ACC112 (cell line): Measurements from ENCODE around the gene CREG1.

ENCODE experiments used
- H2AFZ ChIP-seq: fragments of 200-600 bp; sonication (generic); one replicate; pipeline ENCODE4 v1.6.0; 2017; ENCODE audit warnings: antibody characterized with exemption, low read length; ENCODE audit not compliant: unreplicated experiment
- H3K27ac ChIP-seq: fragments of 200-600 bp; sonication (generic); 2 replicates; pipeline ENCODE4 v1.5.1; 2014; ENCODE audit warnings: low read depth, mild to moderate bottlenecking, antibody characterized with exemption, low read length, moderate library complexity
- H3K27me3 ChIP-seq: fragments of 200-600 bp; sonication (generic); 2 replicates; pipeline ENCODE4 v1.6.1; 2014; ENCODE audit warnings: mild to moderate bottlenecking, antibody characterized with exemption, low read length, moderate library complexity, mixed read lengths; ENCODE audit not compliant: insufficient read depth
- H3K36me3 ChIP-seq: fragments of 200-600 bp; sonication (generic); 2 replicates; pipeline ENCODE4 v1.6.1; 2016; ENCODE audit warnings: mild to moderate bottlenecking, antibody characterized with exemption, low read length, moderate library complexity, mixed read lengths; ENCODE audit not compliant: insufficient read depth
- H3K4me1 ChIP-seq: fragments of 200-600 bp; sonication (generic); one replicate; pipeline ENCODE4 v1.6.1; 2016; ENCODE audit warnings: low read length, mixed read lengths; ENCODE audit not compliant: insufficient read depth, unreplicated experiment, control insufficient read depth
- H3K4me3 ChIP-seq: fragments of 200-600 bp; sonication (generic); 2 replicates; pipeline ENCODE4 v1.5.1; 2014; ENCODE audit warnings: mild to moderate bottlenecking, low read depth, low read length
- H3K79me2 ChIP-seq: fragments of 200-600 bp; sonication (generic); one replicate; pipeline ENCODE4 v1.6.0; 2016; ENCODE audit warnings: low read length; ENCODE audit not compliant: control insufficient read depth, unreplicated experiment, insufficient read depth

The CREG1 gene

DNA sequence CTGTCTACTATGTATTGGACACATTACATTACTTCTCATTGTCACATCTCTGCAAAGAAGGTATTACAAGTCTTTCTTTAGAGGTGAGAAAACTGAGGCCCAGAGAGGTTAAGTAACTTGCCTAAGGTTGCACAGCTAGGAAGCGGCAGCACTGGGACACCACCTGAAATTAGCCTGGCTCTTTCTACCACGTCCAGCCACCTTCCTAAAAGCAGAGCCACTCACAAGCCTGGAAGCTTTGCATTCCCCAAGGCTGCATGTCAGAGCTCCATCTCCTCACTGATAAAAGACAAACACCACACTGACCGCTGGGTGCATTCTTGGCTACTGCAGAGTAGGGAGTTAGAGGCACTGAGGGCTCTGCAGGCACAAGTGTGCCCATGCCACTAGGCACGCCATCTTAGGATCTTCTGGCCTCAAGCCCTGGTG lies 37.7 kb downstream of the CREG1 start:
- H3K27ac ChIP-seq, result no peak overlapping the region
- H3K4me1 ChIP-seq, result no peaks in the 10 kb centered on the region
- peaks cover 48% of the 10 kb centered on the region for H3K27me3 ChIP-seq
- H2AFZ ChIP-seq, result no peak overlapping the region
- no peak overlapping the region for H3K4me3 ChIP-seq
- no peaks in the 10 kb centered on the region for H3K79me2 ChIP-seq
- no peaks in the 10 kb centered on the region for H3K36me3 ChIP-seq

DNA sequence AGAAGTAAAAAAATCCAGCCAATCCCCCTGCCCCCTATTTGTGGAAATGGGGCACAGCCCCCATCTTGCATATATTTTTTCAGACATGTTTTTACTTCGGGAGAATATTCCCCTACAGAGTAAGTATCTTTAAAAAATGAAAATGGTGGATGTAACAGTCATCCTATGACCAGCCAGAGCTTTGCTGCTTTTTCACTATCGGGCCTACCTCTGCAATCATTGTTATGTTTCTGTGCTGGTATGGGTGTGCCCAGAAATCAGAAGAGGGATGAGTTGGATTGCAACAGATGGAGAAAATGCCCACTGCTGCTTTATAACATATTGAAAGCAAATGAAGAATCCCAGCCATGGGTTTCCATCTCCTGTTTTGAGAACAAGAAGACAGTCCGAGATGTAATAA lies 38.1 kb downstream of the CREG1 start:
- no peak overlapping the region for H3K4me3 ChIP-seq
- H3K27ac ChIP-seq, result no peak overlapping the region
- no peak overlapping the region for H2AFZ ChIP-seq
- no peaks in the 10 kb centered on the region for H3K4me1 ChIP-seq
- H3K27me3 ChIP-seq, result peaks cover 48% of the 10 kb centered on the region
- H3K79me2 ChIP-seq, result no peaks in the 10 kb centered on the region
- no peaks in the 10 kb centered on the region for H3K36me3 ChIP-seq

DNA sequence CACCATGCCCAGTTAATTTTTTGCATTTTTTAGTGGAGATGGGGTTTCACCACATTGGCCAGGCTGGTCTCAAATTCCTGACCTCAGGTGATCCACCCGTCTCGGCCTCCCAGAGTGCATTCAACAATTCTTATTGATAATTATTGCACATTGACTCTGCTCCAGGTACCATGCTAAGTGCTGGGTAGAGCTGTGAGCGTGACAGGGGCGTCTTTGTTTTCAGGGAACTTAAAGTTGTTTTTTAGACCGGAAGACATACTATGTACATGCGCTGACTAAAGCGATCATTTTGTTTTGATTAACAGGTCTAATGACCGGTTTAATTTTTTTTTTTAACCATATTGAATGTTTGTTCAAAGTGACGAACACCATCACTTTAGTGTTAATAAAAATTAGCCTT lies 39.3 kb downstream of the CREG1 start:
- Histone ChIP-seq H3K4me3 (no peak overlapping the region), H3K36me3 (no peaks in the 10 kb centered on the region), H3K27ac (no peak overlapping the region), H3K4me1 (no peaks in the 10 kb centered on the region), H2AFZ (no peak overlapping the region), H3K79me2 (no peaks in the 10 kb centered on the region), H3K27me3 (peaks cover 48% of the 10 kb centered on the region)

DNA sequence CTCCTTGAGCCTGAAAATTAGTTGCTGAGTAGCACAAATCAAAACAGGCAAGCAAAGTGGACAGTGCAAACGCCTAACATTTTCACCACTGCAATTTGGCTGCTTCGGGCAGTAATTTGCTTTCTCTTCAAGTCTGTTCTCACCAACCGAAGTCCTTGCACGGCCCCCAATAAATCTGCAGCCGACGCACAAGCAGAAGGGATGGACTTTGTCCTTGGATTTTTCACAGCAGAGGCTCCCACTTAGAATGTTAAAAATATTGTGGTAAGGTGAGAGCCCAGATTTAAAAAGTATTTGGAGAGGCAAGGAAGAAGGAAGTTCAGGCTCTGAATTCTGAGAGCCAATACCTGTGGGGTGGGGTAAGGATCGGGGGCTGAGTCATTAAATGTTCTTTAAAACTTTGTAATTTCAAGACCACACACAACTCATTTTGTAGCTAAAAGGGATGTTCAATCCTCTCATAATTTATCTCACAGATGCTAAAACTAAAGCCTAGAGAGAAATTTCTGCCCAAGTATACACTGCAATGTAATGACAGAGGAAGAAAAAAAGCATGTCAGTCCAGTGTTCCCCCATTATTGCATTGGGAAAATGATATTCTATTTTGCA lies 41.4 kb downstream of the CREG1 start:
- H3K4me3 ChIP-seq, result no peak overlapping the region
- H2AFZ ChIP-seq, result no peak overlapping the region
- H3K4me1 ChIP-seq, result no peaks in the 10 kb centered on the region
- peaks cover 51% of the 10 kb centered on the region for H3K27me3 ChIP-seq
- no peaks in the 10 kb centered on the region for H3K79me2 ChIP-seq
- H3K36me3 ChIP-seq, result no peaks in the 10 kb centered on the region
- no peak overlapping the region for H3K27ac ChIP-seq

DNA sequence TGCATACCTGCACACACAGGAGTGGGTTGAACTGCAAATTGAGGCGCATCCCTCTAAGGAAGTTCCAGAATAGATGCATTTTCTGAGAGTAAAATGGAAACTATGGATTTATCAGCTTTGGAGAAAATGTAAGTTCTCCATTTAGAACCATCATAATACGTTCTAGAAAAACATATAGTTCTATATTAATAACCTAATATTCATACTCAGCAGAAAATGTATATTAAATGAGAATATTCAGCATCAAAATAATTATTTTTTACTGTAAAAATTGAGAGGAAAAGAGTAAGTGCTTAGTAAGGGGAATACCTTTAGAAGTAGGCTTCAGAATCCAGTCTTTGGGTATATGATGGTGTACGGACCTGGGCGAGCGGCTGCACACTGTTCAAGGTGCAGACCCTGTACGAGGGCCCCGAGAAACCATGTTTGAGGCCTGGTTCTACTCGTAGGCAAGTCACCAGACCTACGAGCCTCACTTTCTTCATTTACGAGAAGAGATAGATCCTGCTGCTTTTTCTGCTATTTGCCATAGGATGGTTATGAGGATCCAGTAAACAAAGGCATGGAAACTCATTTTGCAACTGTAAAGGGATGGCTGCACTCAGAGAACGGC lies 42.1 kb downstream of the CREG1 start:
- H3K27me3 ChIP-seq, result peaks cover 51% of the 10 kb centered on the region
- H3K27ac ChIP-seq, result no peak overlapping the region
- H2AFZ ChIP-seq, result no peak overlapping the region
- H3K4me3 ChIP-seq, result no peak overlapping the region
- H3K36me3 ChIP-seq, result no peaks in the 10 kb centered on the region
- no peaks in the 10 kb centered on the region for H3K79me2 ChIP-seq
- H3K4me1 ChIP-seq, result no peaks in the 10 kb centered on the region

DNA sequence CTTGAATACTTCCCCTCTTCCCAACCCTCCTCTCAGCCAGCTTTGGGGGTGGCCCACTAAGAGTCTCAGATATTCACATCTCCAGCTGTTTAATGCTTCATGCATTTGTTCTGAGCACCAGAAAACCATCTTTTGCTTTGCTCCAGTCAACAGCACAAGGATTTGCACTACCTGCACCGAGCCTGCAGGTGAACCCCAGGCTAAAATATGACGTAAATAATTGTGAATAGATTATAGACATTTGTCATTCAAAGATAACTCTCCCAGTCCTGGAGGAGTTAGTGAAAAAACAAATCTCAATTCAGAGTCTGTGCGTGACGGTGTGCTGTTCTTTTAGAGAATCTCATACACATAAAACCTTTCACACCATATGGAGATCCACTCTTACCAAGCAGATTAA lies 42.7 kb downstream of the CREG1 start:
- peaks cover 54% of the 10 kb centered on the region for H3K27me3 ChIP-seq
- H3K4me3 ChIP-seq, result no peak overlapping the region
- no peak overlapping the region for H3K27ac ChIP-seq
- H3K79me2 ChIP-seq, result no peaks in the 10 kb centered on the region
- H3K4me1 ChIP-seq, result no peaks in the 10 kb centered on the region
- H2AFZ ChIP-seq, result no peak overlapping the region
- no peaks in the 10 kb centered on the region for H3K36me3 ChIP-seq

DNA sequence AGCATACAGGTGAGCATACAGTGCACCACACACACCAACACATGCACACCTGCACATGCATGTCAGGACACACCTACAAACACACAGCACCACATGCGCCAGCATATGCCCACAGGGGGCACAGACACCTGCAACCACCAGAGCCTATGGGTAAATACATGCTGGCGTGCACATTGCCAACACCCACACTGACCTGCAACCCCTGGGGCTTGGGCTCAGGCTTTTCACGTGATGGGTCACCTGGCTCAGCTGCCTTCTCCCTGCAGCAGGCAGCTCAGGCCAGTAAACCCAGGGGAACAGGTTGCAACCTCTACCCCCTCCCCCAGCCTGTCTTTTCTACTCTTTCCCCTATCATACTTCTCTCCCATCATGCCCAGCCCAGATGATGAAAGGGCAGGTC lies 43.3 kb downstream of the CREG1 start:
- H3K79me2 ChIP-seq, result no peaks in the 10 kb centered on the region

DNA sequence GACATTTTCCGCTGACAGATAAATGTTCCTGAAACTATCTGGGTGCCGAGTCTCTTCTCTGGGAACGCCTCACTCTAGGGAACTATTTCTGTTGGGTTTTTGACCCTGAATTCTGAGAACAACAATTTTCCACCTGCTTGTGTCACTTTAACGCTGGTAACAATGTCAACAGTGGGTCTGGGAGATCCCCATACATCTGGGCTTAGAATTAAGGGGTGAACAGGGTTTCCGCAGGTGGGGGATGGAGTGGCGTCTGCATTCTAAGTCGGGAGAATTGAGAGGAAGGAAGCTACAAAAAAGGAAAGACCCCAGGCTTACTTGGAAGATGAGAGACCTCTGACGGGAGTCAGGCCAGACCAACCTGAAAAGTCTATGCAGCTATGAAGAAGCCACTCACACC lies 44.0 kb downstream of the CREG1 start:
- Histone ChIP-seq H3K36me3 (no peaks in the 10 kb centered on the region), H3K4me3 (no peak overlapping the region), H2AFZ (no peak overlapping the region), H3K4me1 (no peaks in the 10 kb centered on the region), H3K27ac (no peak overlapping the region), H3K79me2 (no peaks in the 10 kb centered on the region), H3K27me3 (peaks cover 65% of the 10 kb centered on the region)

More for the DNA sequence above, 43.3 kb downstream of the CREG1 start:
- Histone ChIP-seq H3K27ac (no peak overlapping the region), H3K4me3 (no peak overlapping the region), H3K36me3 (no peaks in the 10 kb centered on the region), H3K4me1 (no peaks in the 10 kb centered on the region), H3K27me3 (peaks cover 60% of the 10 kb centered on the region), H2AFZ (no peak overlapping the region)

DNA sequence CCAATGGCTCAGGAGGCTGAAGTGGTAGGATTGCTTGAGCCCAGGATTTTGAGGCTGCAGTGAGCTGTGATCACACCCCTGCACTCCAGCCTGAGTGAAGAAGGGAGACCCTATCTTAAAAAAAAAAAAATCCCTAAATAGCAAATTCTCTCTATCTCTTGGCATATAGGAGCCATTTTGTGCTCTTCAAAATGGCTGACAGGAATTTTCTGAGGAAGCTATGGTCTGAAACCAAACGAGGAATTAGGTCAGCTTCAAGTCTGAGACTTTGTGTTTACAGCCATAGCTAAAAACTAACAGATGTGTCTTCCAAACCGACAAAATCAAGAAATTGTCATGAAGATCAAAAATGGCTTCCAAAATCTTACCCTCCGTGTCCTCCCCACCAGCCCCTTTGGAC lies 45.8 kb downstream of the CREG1 start:
- Histone ChIP-seq H3K36me3 (no peaks in the 10 kb centered on the region), H3K79me2 (no peaks in the 10 kb centered on the region), H3K4me1 (no peaks in the 10 kb centered on the region), H3K27ac (no peak overlapping the region), H3K4me3 (no peak overlapping the region), H3K27me3 (peaks cover 72% of the 10 kb centered on the region), H2AFZ (no peak overlapping the region)

DNA sequence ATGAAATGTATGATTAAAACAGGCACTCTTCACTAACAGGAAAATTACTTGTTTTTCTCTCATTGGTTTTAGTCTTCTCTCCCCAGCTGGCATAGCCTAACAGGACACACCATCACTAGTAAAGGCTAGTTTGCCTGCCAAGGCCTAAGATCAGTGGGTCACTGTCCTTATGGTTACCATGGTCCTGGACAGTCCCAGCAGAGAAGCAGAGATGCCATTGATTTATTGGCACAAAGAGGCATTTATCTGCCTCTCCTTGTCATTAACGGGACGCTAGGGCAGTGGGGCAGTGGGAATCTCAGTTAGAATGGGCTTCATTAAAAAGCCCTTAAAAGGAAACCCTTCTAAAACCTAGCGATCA lies 49.1 kb downstream of the CREG1 start:
- Histone ChIP-seq H3K27ac (no peak overlapping the region), H3K27me3 (peaks cover 74% of the 10 kb centered on the region), H3K36me3 (no peaks in the 10 kb centered on the region), H3K4me3 (no peak overlapping the region), H3K4me1 (no peaks in the 10 kb centered on the region), H2AFZ (no peak overlapping the region), H3K79me2 (no peaks in the 10 kb centered on the region)

DNA sequence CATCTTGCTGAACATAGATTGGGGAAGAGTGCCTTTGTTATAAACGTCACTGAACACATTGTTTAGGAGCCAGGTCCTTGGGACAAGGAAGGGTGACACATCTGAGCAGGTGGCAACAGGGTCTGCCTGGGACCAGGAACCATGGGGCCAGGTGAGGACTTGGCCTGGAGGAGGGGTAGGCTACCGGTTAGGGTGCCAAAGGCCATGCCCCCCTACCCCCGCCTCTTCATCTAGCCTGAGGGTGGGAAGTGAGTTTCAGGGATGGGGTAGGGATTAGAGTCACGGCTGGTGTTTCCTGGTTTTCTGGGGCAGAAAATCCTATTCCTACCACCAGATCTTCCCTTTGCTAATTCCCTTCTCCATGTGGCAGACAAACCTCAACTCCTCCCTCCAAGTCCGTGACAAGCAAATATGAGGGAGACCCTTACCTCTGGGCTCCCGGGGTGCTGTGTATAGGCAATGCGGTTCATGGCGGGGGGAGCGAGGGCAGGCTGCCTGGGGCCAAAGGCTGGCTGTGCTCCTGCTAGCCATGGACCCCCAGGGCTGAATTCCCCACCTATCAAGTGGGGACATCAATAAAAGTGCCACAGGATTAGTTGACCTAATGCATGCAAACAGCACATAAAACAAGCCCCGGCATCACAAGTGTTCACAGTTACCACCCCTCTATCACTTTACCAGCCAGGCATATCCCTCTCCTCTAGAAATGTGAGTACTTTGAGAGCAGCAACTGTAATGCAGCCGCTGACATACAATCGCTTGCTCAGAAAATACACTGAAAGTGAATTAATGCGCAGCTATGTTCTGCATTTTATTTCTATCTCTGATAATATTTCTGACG lies 49.7 kb downstream of the CREG1 start:
- peaks cover 78% of the 10 kb centered on the region for H3K27me3 ChIP-seq
- H3K36me3 ChIP-seq, result no peaks in the 10 kb centered on the region
- no peak overlapping the region for H2AFZ ChIP-seq
- H3K4me3 ChIP-seq, result no peak overlapping the region
- H3K4me1 ChIP-seq, result no peaks in the 10 kb centered on the region
- H3K27ac ChIP-seq, result no peak overlapping the region
- H3K79me2 ChIP-seq, result no peaks in the 10 kb centered on the region
